ENCODE results near the gene KLHL29.

DNA sequence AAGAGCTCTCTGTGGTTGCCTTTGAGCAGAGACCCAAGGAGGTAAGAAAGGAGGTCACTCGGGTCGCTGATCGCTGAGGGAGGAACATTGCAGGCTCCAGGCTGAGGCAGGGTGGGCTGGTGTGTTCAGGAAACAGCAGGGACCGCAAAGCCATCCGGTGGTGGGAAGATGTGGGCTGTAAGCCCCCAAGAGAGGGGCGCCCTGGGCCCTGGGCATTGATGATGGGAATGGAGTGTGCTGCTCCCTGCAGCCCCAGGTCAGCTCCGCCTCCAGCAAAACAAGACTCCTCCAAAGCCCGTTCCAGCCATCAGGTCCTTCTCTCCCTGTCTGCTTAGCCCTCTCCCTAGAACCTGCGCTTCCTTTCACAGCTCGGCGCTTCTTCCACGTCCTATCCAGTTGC is 229.7 kb downstream of the KLHL29 start:
- TF ChIP-seq POLR2A (IDR thresholded peaks at IDR 0.05; ENCODE audit: extremely low read depth, insufficient read length), result no peak
- TF ChIP-seq, protein P1, sequence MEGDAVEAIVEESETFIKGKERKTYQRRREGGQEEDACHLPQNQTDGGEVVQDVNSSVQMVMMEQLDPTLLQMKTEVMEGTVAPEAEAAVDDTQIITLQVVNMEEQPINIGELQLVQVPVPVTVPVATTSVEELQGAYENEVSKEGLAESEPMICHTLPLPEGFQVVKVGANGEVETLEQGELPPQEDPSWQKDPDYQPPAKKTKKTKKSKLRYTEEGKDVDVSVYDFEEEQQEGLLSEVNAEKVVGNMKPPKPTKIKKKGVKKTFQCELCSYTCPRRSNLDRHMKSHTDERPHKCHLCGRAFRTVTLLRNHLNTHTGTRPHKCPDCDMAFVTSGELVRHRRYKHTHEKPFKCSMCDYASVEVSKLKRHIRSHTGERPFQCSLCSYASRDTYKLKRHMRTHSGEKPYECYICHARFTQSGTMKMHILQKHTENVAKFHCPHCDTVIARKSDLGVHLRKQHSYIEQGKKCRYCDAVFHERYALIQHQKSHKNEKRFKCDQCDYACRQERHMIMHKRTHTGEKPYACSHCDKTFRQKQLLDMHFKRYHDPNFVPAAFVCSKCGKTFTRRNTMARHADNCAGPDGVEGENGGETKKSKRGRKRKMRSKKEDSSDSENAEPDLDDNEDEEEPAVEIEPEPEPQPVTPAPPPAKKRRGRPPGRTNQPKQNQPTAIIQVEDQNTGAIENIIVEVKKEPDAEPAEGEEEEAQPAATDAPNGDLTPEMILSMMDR (IDR thresholded peaks at IDR 0.05; ENCODE audit: low read depth, low read length), result no peak

All from NB4 (cell line).